ENCODE measurements around the gene DNMT1. TPM values are rescaled to one million over a fixed set of nuclear protein-coding genes. Genes with fewer than 3 reads are reported as not detected.
A peak's percentile ranks its signal among the peaks of the same experiment; 100 is the strongest.
"Not testable (repeated sequence)": the region's sequence is repeated elsewhere in the genome, so short reads cannot be mapped to it uniquely, and the experiment has no call there.

DNMT1 gene
- total RNA-seq (2022) (144 and 171 TPM in 2 replicates), Bru-seq, nascent RNA (percentile 72 among the genes with signal in this experiment), BruChase-seq, experiment 1, labeled RNA remaining after a 2-hour chase (percentile 80 among the genes with signal in this experiment), BruChase-seq, experiment 2, labeled RNA remaining after a 6-hour chase (percentile 89 among the genes with signal in this experiment)
- long read RNA-seq, full-length matches to known transcripts = 40 of 119 reads
- long read RNA-seq, partial matches to known transcripts = 33 of 119 reads
- long read RNA-seq, other reads (novel, unspliced or antisense) = 46 of 119 reads

- Mint-ChIP-seq H3K27ac (ENCODE audit: unreplicated experiment) (peak within 1 kb of the TSS; percentile 88), H3K4me3 (ENCODE audit: unreplicated experiment) (peak within 1 kb of the TSS; percentile 96), H3K36me3 (ENCODE audit: insufficient read depth, unreplicated experiment) (peaks cover 45% of the 10 kb centered on the region), H3K27me3 (ENCODE audit: insufficient read depth, unreplicated experiment) (no peaks in the 10 kb centered on the region), H3K9me3 (ENCODE audit: unreplicated experiment) (no peaks in the 10 kb centered on the region), H3K4me1 (ENCODE audit: low read depth, unreplicated experiment) (no peaks in the 10 kb centered on the region)
- TF ChIP-seq CTCF (IDR thresholded peaks at IDR 0.05; ENCODE audit: insufficient read depth in 1 of 2, low read depth in 1 of 2, low read length in 1 of 2, severe bottlenecking in 1 of 2, unreplicated experiment in 1 of 2) = no peak
- TSS peak; percentile 47 for BruUV-seq (replicated peaks)
- Histone ChIP-seq H3K27me3 (replicated peaks; ENCODE audit: control insufficient read depth, insufficient read depth, low read length) (no peaks in the 10 kb centered on the region), H3K4me1 (no peaks in the 10 kb centered on the region), H3K36me3 (ENCODE audit: control insufficient read depth, insufficient read depth, low read length) (no peaks in the 10 kb centered on the region), H3K4me3 (ENCODE audit: low read depth, low read length) (peak within 1 kb of the TSS; percentile 91), H3K9me3 (no peaks in the 10 kb centered on the region)
- DNase-seq = peak; percentile 97 to 98
- ChIA-PET POLR2A (no interaction called here), CTCF (interaction anchor here (0.6 to 1.1 kb wide), 3 partner anchors 78 to 349 kb away, joined by 3 to 5 read pairs (median 3); partner anchors contain the start of genes ATG4D and TYK2)
- intact Hi-C loops (cut with micrococcal nuclease; ENCODE audit: unreplicated experiment) = loop anchor here (5.0 kb wide), 2 partner anchors 38 to 58 kb away; partner anchors contain the start of genes MRPL4 and S1PR2
Measured at GRCh38 chr19:10194500-10195198, at the start of gene DNMT1. DNMT1 (minus strand) TSS chr19:10194953; CDS start chr19:10194899, 54 bp downstream.

- TF ChIP-seq CTCF (IDR thresholded peaks at IDR 0.05; ENCODE audit: insufficient read depth in 1 of 2, low read depth in 1 of 2, low read length in 1 of 2, severe bottlenecking in 1 of 2, unreplicated experiment in 1 of 2) = no peak
- H3K4me1 ChIP-seq = peaks cover 6% of the 10 kb centered on the region
- DNase-seq = no peak
- ChIA-PET POLR2A (no interaction called here), CTCF (no interaction called here)
- Mint-ChIP-seq H3K4me3 (ENCODE audit: unreplicated experiment) (no peak overlapping the region), H3K4me1 (ENCODE audit: low read depth, unreplicated experiment) (peaks cover 6% of the 10 kb centered on the region), H3K36me3 (ENCODE audit: insufficient read depth, unreplicated experiment) (peaks cover 5% of the 10 kb centered on the region), H3K9me3 (ENCODE audit: unreplicated experiment) (no peaks in the 10 kb centered on the region), H3K27me3 (ENCODE audit: insufficient read depth, unreplicated experiment) (no peaks in the 10 kb centered on the region), H3K27ac (ENCODE audit: unreplicated experiment) (no peak overlapping the region)
- H3K4me3 ChIP-seq (ENCODE audit: low read depth, low read length) = no peak overlapping the region
- intact Hi-C loops (cut with micrococcal nuclease; ENCODE audit: unreplicated experiment) = no loop called here
- H3K36me3 ChIP-seq (ENCODE audit: control insufficient read depth, insufficient read depth, low read length) = no peaks in the 10 kb centered on the region
- no peaks in the 10 kb centered on the region for H3K9me3 ChIP-seq
- no peaks in the 10 kb centered on the region for H3K27me3 ChIP-seq (replicated peaks; ENCODE audit: control insufficient read depth, insufficient read depth, low read length)
- BruUV-seq (replicated peaks) = no TSS peak
Measured at GRCh38 chr19:10243606-10244005, 48.9 kb upstream of the DNMT1 start.

GRCh38 chr19:10241826-10242449, 47.2 kb upstream of the DNMT1 start:
- H3K4me1 Mint-ChIP-seq (ENCODE audit: low read depth, unreplicated experiment); H3K9me3 ChIP-seq; DNase-seq; BruUV-seq (replicated peaks); H3K27me3 Mint-ChIP-seq (ENCODE audit: insufficient read depth, unreplicated experiment); H3K9me3 Mint-ChIP-seq (ENCODE audit: unreplicated experiment); CTCF ChIA-PET; H3K36me3 Mint-ChIP-seq (ENCODE audit: insufficient read depth, unreplicated experiment); H3K27me3 ChIP-seq (replicated peaks; ENCODE audit: control insufficient read depth, insufficient read depth, low read length); H3K36me3 ChIP-seq (ENCODE audit: control insufficient read depth, insufficient read depth, low read length); H3K4me3 ChIP-seq (ENCODE audit: low read depth, low read length); H3K4me3 Mint-ChIP-seq (ENCODE audit: unreplicated experiment); intact Hi-C loops (cut with micrococcal nuclease; ENCODE audit: unreplicated experiment); H3K27ac Mint-ChIP-seq (ENCODE audit: unreplicated experiment): not testable (repeated sequence)
- POLR2A ChIA-PET = interaction anchor here (0.6 kb wide), 1 partner anchor 8 kb away, joined by 5 read pairs; no protein-coding TSS in a partner anchor
- H3K4me1 ChIP-seq = peaks cover 15% of the 10 kb centered on the region

Measured in Caco-2 (cell line).